Parathyroid adenoma (tissue), 2 donors: ENCODE data around the gene PHYHIPL.

Source experiments
- H2AFZ ChIP-seq: fragments of 300-600 bp; sonication (generic); one replicate; pipeline ENCODE4 v1.7.0; 2017; ENCODE audit warnings: antibody characterized with exemption, mild to moderate bottlenecking
- H3K27ac ChIP-seq: fragments of 300-600 bp; sonication (generic); one replicate; pipeline ENCODE4 v1.7.0; 2017
- H3K27me3 ChIP-seq: fragments of 300-600 bp; sonication (generic); one replicate; pipeline ENCODE4 v1.7.0; 2017; ENCODE audit warnings: low read length; ENCODE audit not compliant: control insufficient read depth, insufficient read depth
- H3K36me3 ChIP-seq: fragments of 300-600 bp; sonication (generic); one replicate; pipeline ENCODE4 v1.7.0; 2017; ENCODE audit warnings: low read length; ENCODE audit not compliant: control insufficient read depth, insufficient read depth
- H3K4me1 ChIP-seq: fragments of 300-600 bp; sonication (generic); one replicate; pipeline ENCODE4 v1.7.0; 2017; ENCODE audit warnings: control low read depth
- H3K4me2 ChIP-seq: fragments of 300-600 bp; sonication (generic); one replicate; pipeline ENCODE4 v1.7.0; 2017; ENCODE audit warnings: low read length
- H3K4me3 ChIP-seq: fragments of 300-600 bp; sonication (generic); one replicate; pipeline ENCODE4 v1.7.0; 2017; ENCODE audit warnings: low read depth, low read length
- H3K79me2 ChIP-seq: fragments of 300-600 bp; sonication (generic); one replicate; pipeline ENCODE4 v1.7.0; 2017; ENCODE audit warnings: control low read depth
- H3K9ac ChIP-seq: fragments of 300-600 bp; sonication (generic); one replicate; pipeline ENCODE4 v1.7.0; 2017; ENCODE audit warnings: mild to moderate bottlenecking
- H3K9me3 ChIP-seq: fragments of 300-600 bp; sonication (generic); one replicate; pipeline ENCODE4 v1.7.0; 2017; ENCODE audit warnings: low read length; ENCODE audit not compliant: control insufficient read depth
- TF ChIP-seq, protein P1 (sequence below): fragments of 300-600 bp; sonication (generic); IDR thresholded peaks from one replicate; pipeline ENCODE4 v1.7.0; 2017; ENCODE audit warnings: antibody characterized with exemption, mild to moderate bottlenecking
- donor health status: primary hyperparathyroidism.

The PHYHIPL gene

DNA sequence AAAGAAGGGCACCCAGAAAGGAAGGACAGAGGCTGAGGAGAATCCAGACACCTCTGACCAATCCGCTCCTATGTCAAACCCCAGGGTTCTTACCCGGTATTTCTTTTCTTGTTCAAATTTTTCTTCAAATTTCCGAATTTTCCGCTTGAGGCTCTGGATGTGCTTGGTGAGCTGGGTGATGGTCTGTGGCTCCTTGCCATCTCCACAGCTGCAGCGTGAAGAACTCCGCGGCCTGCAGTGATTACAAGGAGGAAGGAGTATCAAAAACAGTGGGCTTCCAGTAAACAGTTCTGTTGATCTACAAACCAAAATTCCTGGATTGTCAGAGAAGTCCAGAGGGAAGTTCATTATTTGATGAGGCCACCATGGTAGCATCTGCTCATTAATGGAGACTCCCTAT lies 92.0 kb downstream of the PHYHIPL start:
- no peaks in the 10 kb centered on the region for H3K9me3 ChIP-seq

DNA sequence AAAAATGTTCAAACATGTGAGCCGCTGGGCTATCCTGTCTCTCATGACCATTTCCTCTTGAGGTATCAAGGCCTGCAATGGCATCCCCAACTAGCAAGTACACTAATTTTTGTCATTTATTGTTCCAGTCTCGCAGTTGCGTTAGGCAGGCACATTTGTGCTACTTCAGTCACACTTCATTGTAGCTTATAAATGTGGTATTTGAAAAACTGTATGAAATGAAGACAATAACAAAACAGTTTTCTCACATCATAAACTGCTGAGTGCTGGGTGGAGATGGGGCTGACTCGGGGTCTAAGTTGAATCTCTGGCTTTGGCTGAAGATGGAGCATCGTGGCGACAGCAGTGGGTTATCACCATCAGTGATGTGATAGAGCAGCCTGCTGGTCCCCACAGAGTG lies 93.2 kb downstream of the PHYHIPL start:
- Histone ChIP-seq H3K9ac (no peak overlapping the region), H3K4me1 (no peaks in the 10 kb centered on the region), H3K27me3 (no peaks in the 10 kb centered on the region), H3K4me3 (no peak overlapping the region), H3K9me3 (no peaks in the 10 kb centered on the region), H2AFZ (no peak overlapping the region), H3K36me3 (no peaks in the 10 kb centered on the region), H3K79me2 (no peaks in the 10 kb centered on the region), H3K4me2 (no peak overlapping the region), H3K27ac (no peak overlapping the region)
- TF ChIP-seq, protein P1, sequence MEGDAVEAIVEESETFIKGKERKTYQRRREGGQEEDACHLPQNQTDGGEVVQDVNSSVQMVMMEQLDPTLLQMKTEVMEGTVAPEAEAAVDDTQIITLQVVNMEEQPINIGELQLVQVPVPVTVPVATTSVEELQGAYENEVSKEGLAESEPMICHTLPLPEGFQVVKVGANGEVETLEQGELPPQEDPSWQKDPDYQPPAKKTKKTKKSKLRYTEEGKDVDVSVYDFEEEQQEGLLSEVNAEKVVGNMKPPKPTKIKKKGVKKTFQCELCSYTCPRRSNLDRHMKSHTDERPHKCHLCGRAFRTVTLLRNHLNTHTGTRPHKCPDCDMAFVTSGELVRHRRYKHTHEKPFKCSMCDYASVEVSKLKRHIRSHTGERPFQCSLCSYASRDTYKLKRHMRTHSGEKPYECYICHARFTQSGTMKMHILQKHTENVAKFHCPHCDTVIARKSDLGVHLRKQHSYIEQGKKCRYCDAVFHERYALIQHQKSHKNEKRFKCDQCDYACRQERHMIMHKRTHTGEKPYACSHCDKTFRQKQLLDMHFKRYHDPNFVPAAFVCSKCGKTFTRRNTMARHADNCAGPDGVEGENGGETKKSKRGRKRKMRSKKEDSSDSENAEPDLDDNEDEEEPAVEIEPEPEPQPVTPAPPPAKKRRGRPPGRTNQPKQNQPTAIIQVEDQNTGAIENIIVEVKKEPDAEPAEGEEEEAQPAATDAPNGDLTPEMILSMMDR, result no peak

More for the DNA sequence above, 92.0 kb downstream of the PHYHIPL start:
- Histone ChIP-seq H3K79me2 (no peaks in the 10 kb centered on the region), H3K36me3 (no peaks in the 10 kb centered on the region), H2AFZ (no peak overlapping the region), H3K27me3 (no peaks in the 10 kb centered on the region), H3K4me2 (no peak overlapping the region), H3K27ac (no peak overlapping the region), H3K4me1 (no peaks in the 10 kb centered on the region), H3K9ac (no peak overlapping the region), H3K4me3 (no peak overlapping the region)
- TF ChIP-seq, protein P1, result no peak

DNA sequence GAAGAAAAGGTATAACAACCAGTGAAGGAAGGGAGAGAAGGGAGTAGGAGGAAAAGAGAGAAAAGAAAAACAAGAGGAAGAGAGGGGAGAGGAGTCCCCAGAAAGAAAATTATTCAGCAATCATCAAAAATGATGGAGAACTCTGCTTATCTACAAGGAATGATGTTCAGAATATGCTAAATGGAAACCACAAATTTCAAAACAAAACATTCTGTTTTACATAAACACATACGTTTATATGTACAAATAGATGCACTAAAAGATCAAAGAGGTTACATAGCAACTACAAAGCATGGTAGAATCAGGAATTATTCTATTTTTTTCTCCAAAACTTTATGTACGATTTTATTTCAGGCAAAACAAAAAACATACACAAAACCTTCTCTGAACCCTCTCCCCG lies 94.0 kb downstream of the PHYHIPL start:
- TF ChIP-seq, protein P1, result no peak
- Histone ChIP-seq H3K4me1 (no peaks in the 10 kb centered on the region), H3K9ac (no peak overlapping the region), H3K27ac (no peak overlapping the region), H2AFZ (no peak overlapping the region), H3K79me2 (no peaks in the 10 kb centered on the region), H3K36me3 (no peaks in the 10 kb centered on the region), H3K4me2 (no peak overlapping the region), H3K9me3 (no peaks in the 10 kb centered on the region), H3K4me3 (no peak overlapping the region), H3K27me3 (no peaks in the 10 kb centered on the region)

DNA sequence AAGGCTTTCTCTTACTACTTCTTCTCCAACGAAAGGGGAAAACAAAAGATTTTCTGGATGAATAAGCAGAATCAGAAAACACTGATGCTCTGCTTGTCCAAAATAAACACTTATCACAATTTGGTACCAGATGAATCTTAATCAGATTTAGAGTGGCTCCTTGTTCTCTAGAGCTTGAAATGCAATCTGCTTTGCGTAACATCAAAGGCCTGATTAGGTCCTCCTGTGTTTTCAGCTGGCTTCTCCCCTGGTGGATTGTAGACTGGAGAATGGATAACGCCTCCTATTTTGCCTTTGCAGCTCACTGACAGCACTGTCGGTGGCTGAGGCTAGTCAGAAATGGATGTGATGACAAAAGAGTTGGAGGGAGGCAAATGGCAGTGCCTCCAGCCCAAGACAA lies 94.7 kb downstream of the PHYHIPL start:
- H3K79me2 ChIP-seq, result no peaks in the 10 kb centered on the region
- no peaks in the 10 kb centered on the region for H3K27me3 ChIP-seq
- no peak overlapping the region for H3K9ac ChIP-seq
- TF ChIP-seq, protein P1, result no peak
- H3K4me3 ChIP-seq, result no peak overlapping the region
- H3K27ac ChIP-seq, result no peak overlapping the region
- no peaks in the 10 kb centered on the region for H3K4me1 ChIP-seq
- H3K36me3 ChIP-seq, result no peaks in the 10 kb centered on the region
- no peak overlapping the region for H3K4me2 ChIP-seq
- H2AFZ ChIP-seq, result no peak overlapping the region
- H3K9me3 ChIP-seq, result no peaks in the 10 kb centered on the region

DNA sequence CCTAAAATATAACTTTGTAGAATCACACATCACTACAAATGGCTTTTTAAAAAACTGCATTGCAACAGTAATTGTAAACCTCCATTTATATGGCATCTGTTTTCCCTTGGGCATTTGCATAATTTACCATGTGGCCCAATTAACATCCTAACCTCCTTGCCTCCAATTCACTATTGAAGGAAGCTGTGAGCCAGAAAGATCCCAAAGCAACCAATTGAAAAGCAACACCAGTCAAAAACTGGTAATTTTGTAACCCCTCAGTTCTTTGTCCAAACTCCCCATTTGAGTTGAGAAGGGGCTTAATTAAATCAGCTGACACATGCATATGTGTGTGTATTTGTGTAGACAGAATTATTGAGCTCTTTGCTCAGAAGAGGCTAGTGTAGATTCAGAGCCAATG lies 95.6 kb downstream of the PHYHIPL start:
- no peak overlapping the region for H3K27ac ChIP-seq
- H2AFZ ChIP-seq, result no peak overlapping the region
- no peak overlapping the region for H3K9ac ChIP-seq
- H3K4me2 ChIP-seq, result no peak overlapping the region
- no peaks in the 10 kb centered on the region for H3K79me2 ChIP-seq
- no peaks in the 10 kb centered on the region for H3K36me3 ChIP-seq
- H3K4me3 ChIP-seq, result no peak overlapping the region
- TF ChIP-seq, protein P1, result no peak
- H3K9me3 ChIP-seq, result no peaks in the 10 kb centered on the region
- no peaks in the 10 kb centered on the region for H3K4me1 ChIP-seq
- no peaks in the 10 kb centered on the region for H3K27me3 ChIP-seq
